Left lobe of liver (tissue), 2 donors: ENCODE results near the gene TBC1D13. TPM values are rescaled to one million over a fixed set of nuclear protein-coding genes. Genes with fewer than 3 reads are reported as not detected.
"Not testable (repeated sequence)": the region's sequence is repeated elsewhere in the genome, so short reads cannot be mapped to it uniquely, and the experiment has no call there.

ENCODE experiments used
- ATAC-seq: fragments of 200-7000 bp; cut with Tn5 transposase; one replicate; pipeline ENCODE4 v1.9.1; 2020; ENCODE audit warnings: mild to moderate bottlenecking, moderate library complexity
- DNase-seq: peaks from one replicate; pipeline ENCODE4 v3.0.0-alpha.2; 2020; ENCODE audit warnings: low spot score
- total RNA-seq: library from RNA; stranded (reverse); gene quantifications from one replicate; pipeline ENCODE4 v1.2.1, GENCODE V29; 2021
- donor health status: DM: no; HTN: no; CAD: no; lungs with moderate emphysema.
- donor health status: DM: no; HTN: yes; CAD: no.

The TBC1D13 gene
- total RNA-seq, result 14.1 TPM

- DNase-seq, result peak; percentile 91
- peak; percentile 98 for ATAC-seq
These were observed at the start of gene TBC1D13 for GRCh38 chr9:128786681-128787601. Gene TBC1D13, plus strand, starts transcription at chr9:128787253. Its CDS starts 101 bp downstream, at chr9:128787354.

- DNase-seq, result no peak
- ATAC-seq, result no peak
These were observed 44.7 kb upstream of the TBC1D13 start for GRCh38 chr9:128742401-128742800.

GRCh38 chr9:128743421-128743820, 43.6 kb upstream of the TBC1D13 start:
- ATAC-seq, result no peak
- no peak for DNase-seq

- ATAC-seq (no peak), DNase-seq (no peak)
These were observed 39.8 kb upstream of the TBC1D13 start for GRCh38 chr9:128747241-128747640.

GRCh38 chr9:128750926-128751595, 36.0 kb upstream of the TBC1D13 start:
- DNase-seq (no peak), ATAC-seq (no peak)

GRCh38 chr9:128753627-128754026, 33.4 kb upstream of the TBC1D13 start:
- ATAC-seq (peak; percentile 17), DNase-seq (no peak)

- no peak for ATAC-seq
- no peak for DNase-seq
These were observed 29.5 kb upstream of the TBC1D13 start for GRCh38 chr9:128757602-128758001.

GRCh38 chr9:128762671-128763449, 24.2 kb upstream of the TBC1D13 start:
- DNase-seq, result peak; percentile 83

GRCh38 chr9:128764361-128764760, 22.7 kb upstream of the TBC1D13 start:
- ATAC-seq (no peak), DNase-seq (no peak)

More at GRCh38 chr9:128762671-128763449, 24.2 kb upstream of the TBC1D13 start:
- ATAC-seq, result peak; percentile 75

- DNase-seq (peak; percentile 68), ATAC-seq (peak; percentile 73)
These were observed 21.6 kb upstream of the TBC1D13 start for GRCh38 chr9:128765499-128765898.

- DNase-seq (no peak), ATAC-seq (no peak)
These were observed 18.4 kb upstream of the TBC1D13 start for GRCh38 chr9:128768606-128769005.

GRCh38 chr9:128770286-128771030, 16.6 kb upstream of the TBC1D13 start:
- DNase-seq (no peak), ATAC-seq (no peak)

GRCh38 chr9:128771094-128771721, 15.8 kb upstream of the TBC1D13 start:
- ATAC-seq (peak; percentile 60), DNase-seq (no peak)

- ATAC-seq (peak; percentile 96), DNase-seq (peak; percentile 94)
These were observed 15.1 kb upstream of the TBC1D13 start, which contains the start of gene ZER1 for GRCh38 chr9:128771745-128772519. Gene ZER1, minus strand, starts transcription at chr9:128771927. Its CDS starts 16,362 bp downstream, at chr9:128755565.

GRCh38 chr9:128773049-128773448, 14.0 kb upstream of the TBC1D13 start:
- DNase-seq, result no peak
- no peak for ATAC-seq

GRCh38 chr9:128774804-128775203, 12.2 kb upstream of the TBC1D13 start:
- DNase-seq (no peak), ATAC-seq (no peak)

- not testable (repeated sequence) for DNase-seq, ATAC-seq
These were observed 7.0 kb upstream of the TBC1D13 start for GRCh38 chr9:128780093-128780492.

- ATAC-seq, result no peak
- no peak for DNase-seq
These were observed 5.6 kb upstream of the TBC1D13 start for GRCh38 chr9:128781187-128782070.
